Esophagus muscularis mucosa (tissue), 4 donors: ENCODE measurements around the gene CDKN3.

ENCODE experiments used
- CTCF ChIP-seq, 3 experiments: fragments of 200-600 bp in 2 of 3; fragments of 450-650 bp in 1 of 3; sonication (generic) in 2 of 3; IDR thresholded peaks; one replicate each; pipeline ENCODE4 v1.5.1; 2017 to 2019; ENCODE audit warnings: antibody characterized with exemption in 3 of 3, mild to moderate bottlenecking in 2 of 3, moderate library complexity in 1 of 3
- EP300 ChIP-seq: sonication (generic); formaldehyde crosslinking; IDR thresholded peaks from one replicate; pipeline ENCODE4 v1.6.1; 2017; ENCODE audit warnings: antibody characterized with exemption
- POLR2A ChIP-seq: fragments of 450-650 bp; IDR thresholded peaks from one replicate; pipeline ENCODE4 v1.6.1; 2017; ENCODE audit warnings: antibody characterized with exemption, moderate library complexity, mild to moderate bottlenecking, low read depth
- POLR2AphosphoS5 ChIP-seq, 2 donors: sonication (generic); formaldehyde crosslinking; IDR thresholded peaks; one replicate each; pipeline ENCODE4 v1.6.1; 2017; ENCODE audit warnings: antibody characterized with exemption in 2 of 2

GRCh38 chr14:54450535-54450934 lies 53.7 kb downstream of the CDKN3 start:
- TF ChIP-seq CTCF (IDR thresholded peaks at IDR 0.05) (no peak), POLR2A (no peak), POLR2AphosphoS5 (IDR thresholded peaks at IDR 0.05) (no peak), EP300 (no peak)
